Right cardiac atrium (tissue), 5 donors: ENCODE measurements around the gene CAPZB. TPM values are rescaled to one million over a fixed set of nuclear protein-coding genes. Genes with fewer than 3 reads are reported as not detected.
A peak's percentile ranks its signal among the peaks of the same experiment; 100 is the strongest.

Experiments used
- ATAC-seq, 2 donors: fragments of 200-7000 bp; cut with Tn5 transposase; one replicate each; pipeline versions ENCODE4 v1.8.0 to v1.9.1; 2020; ENCODE audit warnings: moderate library complexity in 2 of 2, mild to moderate bottlenecking in 1 of 2
- DNase-seq, 3 donors: peaks; one replicate each; pipeline ENCODE4 v3.0.0-alpha.2; 2020
- H3K27ac ChIP-seq: one replicate; pipeline ENCODE4 v1.5.1; 2013; ENCODE audit warnings: mild to moderate bottlenecking, low read length, control low read depth, moderate library complexity
- H3K27me3 ChIP-seq: one replicate; pipeline ENCODE4 v1.6.1; 2013; ENCODE audit not compliant: control insufficient read depth, insufficient read depth
- H3K4me1 ChIP-seq: one replicate; pipeline ENCODE4 v1.6.1; 2013; ENCODE audit warnings: low read length; ENCODE audit not compliant: control insufficient read depth, insufficient read depth
- H3K4me3 ChIP-seq: one replicate; pipeline ENCODE4 v1.5.1; 2013; ENCODE audit warnings: low read length, control low read depth
- H3K9me3 ChIP-seq: one replicate; pipeline ENCODE4 v1.6.1; 2013; ENCODE audit warnings: low read length; ENCODE audit not compliant: control insufficient read depth
- WGBS: extraction: QIAGEN DNeasy Blood & Tissue Kit; methylation state at CpG from one replicate; pipeline ENCODE4 v1.1.7; 2013; 5-methylcytosine and 5-hydroxymethylcytosine counted together
- intact Hi-C, 4 donors: fragments of 100-400 bp; cut with DNase I; formaldehyde crosslinking; loops; one replicate each; pipeline versions ENCODE4 v1.11.0 to v1.14.0; 2022 to 2023
- polyA plus RNA-seq: library from polyadenylated mRNA; stranded (reverse); fragments of 200-250 nt; gene quantifications from one replicate; pipeline ENCODE4 v1.2.3, GENCODE V29; 2013
- total RNA-seq, 4 donors: library from RNA; stranded (reverse); fragmentation: NEBNext Ultra II Directional; extraction: Animal tissue kit (Norgen Biotek cat#: 25700); gene quantifications; one replicate each; pipeline ENCODE4 v1.2.1, GENCODE V29; 2021
- donor health status: healthy with polysubstance abuse.
- donor health status: DM: no; HTN: yes; CAD: no.
- donor health status: DM: no; HTN: no; CAD: no.
- donor health status: DM: no; HTN: yes; CAD: no; lungs with severe emphysema.
- donor health status: DM: yes; HTN: yes; CAD: no.

CAPZB gene
- total and polyA plus RNA-seq, 5 donors, result 226 to 255 (median 228) TPM

DNA sequence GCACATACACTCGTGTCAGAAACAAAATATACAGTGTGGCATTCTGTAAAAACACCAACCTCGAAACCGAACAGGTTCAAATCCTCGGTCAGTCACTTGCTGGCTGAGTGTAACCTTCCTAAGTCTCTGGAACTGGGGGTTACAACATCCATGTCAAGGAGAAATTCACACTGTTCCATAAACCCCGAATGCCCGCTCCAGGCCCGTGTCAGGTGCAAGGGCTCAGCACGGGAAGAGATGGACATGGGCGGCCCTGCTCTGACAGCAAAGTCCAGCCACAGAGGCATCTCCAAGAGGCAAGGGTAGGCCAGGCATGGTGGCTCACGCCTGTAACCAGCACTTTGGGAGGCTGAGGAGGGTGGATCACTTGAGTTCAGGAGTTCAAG is 93.8 kb downstream of the CAPZB start:
- Histone ChIP-seq H3K4me3 (no peak overlapping the region), H3K9me3 (no peaks in the 10 kb centered on the region), H3K4me1 (peaks cover 8% of the 10 kb centered on the region), H3K27me3 (no peaks in the 10 kb centered on the region), H3K27ac (peak overlapping the region; percentile 62)
- ATAC-seq, result no peak
- peak in 1 of 3 donors; percentile 43 for DNase-seq
- 40% methylated on average over 10 of the region's 10 CpGs for WGBS
- intact Hi-C loops, result loop anchor here (2.0 to 10.0 kb wide), 5 partner anchors 83 to 263 kb away; partner anchors contain the start of gene CAPZB (in 2 of the 4)

DNA sequence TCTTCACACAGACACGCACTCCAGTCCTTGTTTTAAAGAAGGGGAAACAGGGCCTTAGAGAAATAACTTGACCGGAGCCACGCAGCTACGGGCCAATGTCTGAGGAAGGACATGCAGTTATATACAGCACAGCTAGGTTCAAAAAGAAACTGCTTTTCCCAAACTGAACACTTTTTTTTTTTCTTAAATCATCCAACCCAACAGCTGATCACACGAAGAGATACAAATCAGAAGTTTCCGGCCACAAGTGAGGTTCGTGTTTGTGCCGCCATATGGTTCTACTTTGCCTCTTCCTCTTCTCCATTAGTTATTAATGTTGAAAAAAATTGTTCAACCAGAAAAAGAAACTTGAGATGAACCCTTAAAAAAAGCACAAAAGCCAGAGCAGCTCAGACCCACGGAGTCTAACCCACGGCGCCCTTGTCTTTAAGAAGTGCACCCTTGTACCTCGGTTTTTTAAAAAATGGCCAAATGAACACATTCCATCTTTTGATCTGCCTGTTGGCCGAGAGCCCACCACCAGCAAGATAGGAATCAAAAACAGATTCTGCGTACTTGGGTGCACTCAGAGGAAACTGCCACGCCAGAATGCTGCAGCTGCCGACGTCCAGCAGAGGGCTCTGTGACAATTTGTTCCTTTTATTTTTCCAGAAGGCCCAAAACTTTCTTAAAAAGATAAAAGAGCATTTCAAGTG is 94.3 kb downstream of the CAPZB start:
- 22% methylated on average over 17 of the region's 17 CpGs for WGBS
- peak overlapping the region; percentile 70 for H3K27ac ChIP-seq
- ATAC-seq (peak in 1 of 2 donors; percentile 28), DNase-seq (peak; percentile 42 to 82 (median 75))
- H3K27me3 ChIP-seq, result no peaks in the 10 kb centered on the region
- H3K4me3 ChIP-seq, result peak overlapping the region; percentile 7
- H3K9me3 ChIP-seq, result no peaks in the 10 kb centered on the region
- intact Hi-C loops, result loop anchor here (2.0 to 10.0 kb wide), 5 partner anchors 84 to 264 kb away; partner anchors contain the start of gene CAPZB (in 2 of the 4)
- H3K4me1 ChIP-seq, result peaks cover 12% of the 10 kb centered on the region

DNA sequence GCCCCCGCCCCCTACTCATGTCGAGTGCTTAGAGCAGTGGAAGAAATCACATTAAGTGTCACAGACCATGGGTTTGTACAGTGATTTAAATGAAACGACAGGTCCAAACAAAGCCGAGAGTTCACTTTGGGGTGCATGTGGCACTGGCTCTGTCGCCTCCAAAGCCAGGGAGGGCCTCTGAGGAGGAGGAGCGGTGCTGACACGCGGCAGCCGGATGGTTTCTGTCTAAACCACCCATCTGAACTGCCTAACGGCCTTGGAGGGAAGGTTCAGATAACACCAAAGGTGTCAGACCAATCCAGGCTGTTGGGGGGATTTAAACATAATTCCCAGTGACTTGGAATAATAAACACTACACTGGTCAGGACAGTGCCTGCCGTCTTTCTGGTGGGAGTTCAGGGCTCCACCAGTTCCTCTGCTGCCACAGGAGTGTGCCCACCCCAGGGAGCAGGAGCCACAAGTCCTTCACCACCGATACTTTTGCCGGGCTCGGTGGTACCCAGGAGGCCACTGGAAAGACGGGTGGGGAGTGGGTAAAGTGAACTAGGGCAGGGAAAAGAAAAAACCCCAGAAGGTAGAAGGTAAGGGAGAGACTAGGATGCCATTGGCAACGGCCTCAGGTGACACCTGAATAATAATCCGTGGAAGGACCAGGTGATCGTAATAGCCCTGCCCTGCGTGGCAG is 95.0 kb downstream of the CAPZB start:
- 53% methylated on average over 19 of the region's 19 CpGs for WGBS
- Histone ChIP-seq H3K9me3 (no peaks in the 10 kb centered on the region), H3K4me1 (peaks cover 12% of the 10 kb centered on the region), H3K4me3 (no peak overlapping the region), H3K27ac (peak overlapping the region; percentile 70), H3K27me3 (no peaks in the 10 kb centered on the region)
- no peak for ATAC-seq
- intact Hi-C loops, result loop anchor here (2.0 to 10.0 kb wide), 5 partner anchors 84 to 264 kb away; partner anchors contain the start of gene CAPZB (in 2 of the 4)
- peak in 1 of 3 donors; percentile 28 for DNase-seq

DNA sequence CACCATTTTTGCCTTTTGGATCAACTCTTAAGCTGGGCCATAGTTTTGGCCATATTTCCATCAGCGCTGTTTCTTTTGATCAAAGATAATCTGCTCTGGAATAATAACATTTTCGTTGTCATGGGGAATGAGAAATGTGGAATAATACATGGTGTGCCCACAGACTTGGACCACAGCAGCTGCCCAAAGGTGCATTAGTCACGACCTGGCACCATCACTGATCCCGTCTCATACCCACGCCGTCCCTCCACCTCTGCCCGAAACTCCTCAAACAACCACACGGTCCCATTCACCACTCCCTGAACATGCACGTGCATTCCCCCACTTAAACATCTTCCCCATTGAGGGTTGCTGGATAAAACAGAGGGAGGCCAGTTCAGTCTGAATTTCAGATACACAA is 96.4 kb downstream of the CAPZB start:
- Histone ChIP-seq H3K9me3 (no peaks in the 10 kb centered on the region), H3K27me3 (no peaks in the 10 kb centered on the region), H3K27ac (no peak overlapping the region), H3K4me3 (no peak overlapping the region), H3K4me1 (peaks cover 15% of the 10 kb centered on the region)
- intact Hi-C loops, result loop anchor here in 1 of 4 donors (10.0 kb wide), 1 partner anchor 266 kb away; no protein-coding TSS in a partner anchor
- ATAC-seq (no peak), DNase-seq (no peak)
- WGBS, result 96% methylated on average over 9 of the region's 9 CpGs

DNA sequence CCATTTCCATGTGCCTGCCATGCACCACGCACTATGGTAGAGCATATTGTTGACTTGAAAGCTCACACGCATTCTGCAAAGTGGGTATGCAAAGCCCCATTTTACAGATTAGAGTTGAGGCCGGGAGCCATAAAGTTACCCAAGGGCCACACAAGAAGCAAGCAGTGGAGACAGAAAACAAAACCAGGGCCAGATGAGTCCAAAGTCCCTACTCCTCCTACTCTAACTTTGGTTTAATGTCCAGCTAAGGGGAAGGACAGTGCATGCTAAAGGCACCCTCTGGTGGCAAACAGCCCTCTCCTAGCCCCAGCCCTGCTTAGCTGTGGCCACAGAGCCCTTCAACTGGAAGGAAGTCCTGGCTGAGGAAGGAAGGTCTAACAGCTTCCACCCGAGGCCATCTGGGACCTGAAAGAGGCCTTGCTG is 98.3 kb downstream of the CAPZB start:
- H3K4me3 ChIP-seq, result no peak overlapping the region
- no peak overlapping the region for H3K27ac ChIP-seq
- H3K9me3 ChIP-seq, result no peaks in the 10 kb centered on the region
- DNase-seq, result no peak
- intact Hi-C loops, result loop anchor here in 1 of 4 donors (10.0 kb wide), 1 partner anchor 268 kb away; no protein-coding TSS in a partner anchor
- no peaks in the 10 kb centered on the region for H3K27me3 ChIP-seq
- no peak for ATAC-seq
- WGBS, result 85% methylated on average over 4 of the region's 4 CpGs
- peaks cover 15% of the 10 kb centered on the region for H3K4me1 ChIP-seq

DNA sequence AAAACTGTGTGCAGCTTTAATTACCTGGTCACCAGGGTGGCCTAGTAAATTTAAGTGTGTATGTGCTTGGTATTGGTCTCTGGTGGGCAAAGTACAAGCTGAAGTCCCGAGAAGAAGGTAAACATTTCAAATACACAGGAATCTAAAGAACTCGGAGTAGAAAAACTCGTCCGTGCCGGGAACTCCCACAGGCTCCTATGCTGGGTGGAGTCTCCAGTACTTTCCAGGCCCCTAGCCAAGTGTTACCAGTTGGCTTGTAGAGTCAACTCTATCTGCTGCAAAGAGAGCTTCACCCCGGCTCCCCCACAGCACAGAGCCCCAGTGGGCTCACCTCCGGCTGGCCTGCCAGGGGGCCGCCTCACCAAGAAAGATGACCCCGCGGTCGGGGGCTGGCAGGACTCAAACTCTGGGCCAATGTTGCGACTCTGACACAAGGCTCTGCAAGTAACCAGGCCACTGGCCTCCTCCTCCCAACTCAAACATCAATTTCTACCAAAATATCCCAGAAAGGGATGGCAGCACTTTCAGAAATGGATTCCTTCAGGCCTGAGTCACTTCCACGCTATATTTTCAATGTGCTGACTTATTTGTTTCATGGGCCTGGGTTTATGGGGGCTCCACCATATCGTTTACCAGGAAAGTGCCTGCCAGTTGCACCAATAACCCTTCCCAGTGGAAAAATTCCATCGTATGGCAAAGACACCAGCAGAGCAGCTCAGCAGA is 99.3 kb downstream of the CAPZB start:
- intact Hi-C loops, result loop anchor here in 1 of 4 donors (10.0 kb wide), 1 partner anchor 269 kb away; no protein-coding TSS in a partner anchor
- H3K4me1 ChIP-seq, result peaks cover 12% of the 10 kb centered on the region
- peak; percentile 77 to 82 (median 78) for DNase-seq
- 30% methylated on average over 15 of the region's 15 CpGs for WGBS
- no peak overlapping the region for H3K27ac ChIP-seq
- peak; percentile 87 to 88 for ATAC-seq
- no peak overlapping the region for H3K4me3 ChIP-seq
- no peaks in the 10 kb centered on the region for H3K27me3 ChIP-seq
- no peaks in the 10 kb centered on the region for H3K9me3 ChIP-seq

DNA sequence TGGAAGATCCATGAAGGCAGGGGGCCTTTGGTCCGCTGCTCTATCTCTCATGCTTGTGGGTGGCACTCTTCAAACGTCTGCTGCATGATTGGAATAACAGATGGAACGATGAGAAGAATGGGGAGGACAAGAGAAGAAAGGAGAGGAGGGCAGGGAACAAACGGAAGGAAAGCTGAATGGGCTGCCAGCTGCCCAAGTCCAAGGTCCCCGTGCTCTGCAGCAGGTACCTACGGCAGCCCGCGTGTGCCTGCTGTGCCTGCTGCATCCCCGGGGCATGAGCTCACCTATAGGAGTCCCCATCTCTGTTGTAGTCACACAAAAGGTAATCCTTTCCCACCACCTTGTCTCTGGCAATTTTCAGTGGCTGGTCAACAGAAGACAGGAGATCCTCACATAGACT is 100.1 kb downstream of the CAPZB start:
- DNase-seq (peak in 1 of 3 donors; percentile 18), ATAC-seq (no peak)
- H3K4me3 ChIP-seq, result no peak overlapping the region
- intact Hi-C loops, result loop anchor here in 1 of 4 donors (10.0 kb wide), 1 partner anchor 270 kb away; no protein-coding TSS in a partner anchor
- WGBS, result 76% methylated on average over 9 of the region's 9 CpGs
- no peak overlapping the region for H3K27ac ChIP-seq
- no peaks in the 10 kb centered on the region for H3K27me3 ChIP-seq
- no peaks in the 10 kb centered on the region for H3K9me3 ChIP-seq
- H3K4me1 ChIP-seq, result peaks cover 9% of the 10 kb centered on the region

DNA sequence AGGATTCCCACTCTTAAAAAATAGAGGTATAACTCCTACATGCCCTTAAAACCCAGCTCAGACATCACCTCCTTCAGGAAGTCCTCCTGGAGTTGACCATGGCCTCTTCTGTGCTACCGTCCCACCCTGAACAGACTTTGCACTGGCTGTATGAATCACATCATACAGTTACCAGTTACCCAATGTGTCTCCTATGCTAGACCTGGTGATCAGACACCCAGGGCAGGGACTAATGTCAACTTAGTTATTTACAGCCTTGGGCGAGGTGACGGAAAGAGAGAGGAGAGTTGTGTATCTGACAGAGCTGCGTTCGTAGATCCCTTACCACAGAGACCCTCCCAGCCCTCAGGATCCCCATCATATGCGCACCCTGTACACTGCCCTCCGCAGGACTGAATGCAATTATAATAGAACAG is 100.6 kb downstream of the CAPZB start:
- H3K9me3 ChIP-seq, result no peaks in the 10 kb centered on the region
- no peak overlapping the region for H3K4me3 ChIP-seq
- DNase-seq (peak in 1 of 3 donors; percentile 12), ATAC-seq (no peak)
- 97% methylated on average over 7 of the region's 7 CpGs for WGBS
- no peaks in the 10 kb centered on the region for H3K27me3 ChIP-seq
- peaks cover 9% of the 10 kb centered on the region for H3K4me1 ChIP-seq
- no peak overlapping the region for H3K27ac ChIP-seq
- intact Hi-C loops, result loop anchor here in 1 of 4 donors (10.0 kb wide), 1 partner anchor 270 kb away; no protein-coding TSS in a partner anchor

DNA sequence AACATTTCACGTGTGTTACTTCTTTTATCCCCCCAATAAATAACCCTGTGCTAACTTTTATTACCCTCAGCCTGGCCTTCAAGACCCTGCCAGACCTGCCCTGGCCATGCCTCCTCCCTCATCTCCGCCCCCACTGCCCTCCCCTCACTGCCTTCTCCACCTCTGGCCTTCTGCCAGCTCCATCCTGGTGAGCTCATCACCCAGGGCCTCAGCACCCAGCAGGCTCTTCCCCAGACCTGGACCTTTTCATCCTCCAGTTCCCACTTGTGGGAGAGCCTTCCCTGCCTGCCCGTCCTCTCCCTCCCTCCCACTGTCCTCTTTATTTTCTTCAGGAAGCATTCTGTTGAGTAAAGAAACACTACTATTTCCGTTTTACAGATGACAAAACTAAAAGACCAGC is 101.2 kb downstream of the CAPZB start:
- H3K27ac ChIP-seq, result no peak overlapping the region
- intact Hi-C loops, result loop anchor here in 1 of 4 donors (10.0 kb wide), 1 partner anchor 271 kb away; no protein-coding TSS in a partner anchor
- no peaks in the 10 kb centered on the region for H3K27me3 ChIP-seq
- H3K9me3 ChIP-seq, result no peaks in the 10 kb centered on the region
- DNase-seq (peak; percentile 51 to 77 (median 67)), ATAC-seq (peak; percentile 34 to 54)
- no peak overlapping the region for H3K4me3 ChIP-seq
- peaks cover 9% of the 10 kb centered on the region for H3K4me1 ChIP-seq
- WGBS, result 55% methylated on average over 4 of the region's 4 CpGs

DNA sequence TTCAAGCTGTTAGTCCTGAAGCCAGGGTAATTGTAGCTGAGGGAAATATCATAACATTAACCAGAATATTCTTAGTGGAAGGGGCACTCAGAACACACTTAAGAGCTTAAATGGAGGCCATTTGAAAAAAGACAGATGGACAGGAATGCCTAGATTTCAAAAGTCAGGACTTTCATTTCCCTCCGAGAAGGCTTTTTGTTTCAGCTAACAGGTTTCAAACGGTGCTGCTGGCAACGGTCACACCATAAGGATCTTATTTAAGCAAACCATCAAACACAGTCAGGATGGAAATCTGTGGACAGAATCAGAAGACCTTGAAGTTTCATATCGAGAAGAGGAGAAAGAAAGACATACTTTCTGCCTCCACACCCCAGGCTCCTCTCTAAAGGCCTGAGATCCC is 103.1 kb downstream of the CAPZB start:
- no peak for ATAC-seq
- no peak overlapping the region for H3K4me3 ChIP-seq
- WGBS, result 66% methylated on average over 4 of the region's 4 CpGs
- H3K27ac ChIP-seq, result no peak overlapping the region
- intact Hi-C loops, result loop anchor here in 1 of 4 donors (10.0 kb wide), 1 partner anchor 273 kb away; no protein-coding TSS in a partner anchor
- H3K4me1 ChIP-seq, result peaks cover 8% of the 10 kb centered on the region
- H3K9me3 ChIP-seq, result no peaks in the 10 kb centered on the region
- DNase-seq, result no peak
- H3K27me3 ChIP-seq, result no peaks in the 10 kb centered on the region
